Smooth muscle cell (in vitro differentiated cells): ENCODE measurements around the gene DGKG. TPM values are rescaled to one million over a fixed set of nuclear protein-coding genes. Genes with fewer than 3 reads are reported as not detected.

Experiments
- DNase-seq: peaks from one replicate; lab custom pipeline; 2025; ENCODE audit not compliant: unreplicated experiment; lab: John Stamatoyannopoulos, UW
- H2AFZ ChIP-seq: fragments of 200-600 bp; sonication (generic); 2 replicates; pipeline ENCODE4 v1.6.0; 2016; ENCODE audit warnings: antibody characterized with exemption, low read depth, mild to moderate bottlenecking
- H3F3A ChIP-seq: fragments of 200-600 bp; sonication (generic); 2 replicates; pipeline ENCODE4 v1.6.0; 2017; ENCODE audit warnings: antibody characterized with exemption, low read depth
- H3K27ac ChIP-seq: fragments of 200-600 bp; sonication (generic); 2 replicates; pipeline ENCODE4 v1.5.1; 2016; ENCODE audit warnings: low read depth, mild to moderate bottlenecking
- H3K27me3 ChIP-seq: fragments of 200-600 bp; sonication (generic); 2 replicates; pipeline ENCODE4 v1.6.1; 2016; ENCODE audit warnings: low read depth, mild to moderate bottlenecking
- H3K36me3 ChIP-seq: fragments of 200-600 bp; sonication (generic); 2 replicates; pipeline ENCODE4 v1.5.1; 2016; ENCODE audit warnings: low read depth
- H3K4me1 ChIP-seq: fragments of 200-600 bp; sonication (generic); 2 replicates; pipeline ENCODE4 v1.5.1; 2016; ENCODE audit warnings: low read depth
- H3K4me2 ChIP-seq: fragments of 200-600 bp; sonication (generic); 2 replicates; pipeline ENCODE4 v1.6.0; 2016; ENCODE audit warnings: mild to moderate bottlenecking
- H3K4me3 ChIP-seq: fragments of 200-600 bp; sonication (generic); 2 replicates; pipeline ENCODE4 v1.5.1; 2016; ENCODE audit warnings: mild to moderate bottlenecking
- H3K79me2 ChIP-seq: fragments of 200-600 bp; sonication (generic); 2 replicates; pipeline ENCODE4 v1.6.0; 2016; ENCODE audit warnings: low read depth, mild to moderate bottlenecking
- H3K9ac ChIP-seq: fragments of 200-600 bp; sonication (generic); 2 replicates; pipeline ENCODE4 v1.6.0; 2016; ENCODE audit warnings: low read depth
- H3K9me3 ChIP-seq: fragments of 200-600 bp; sonication (generic); replicated peaks from 2 replicates; pipeline ENCODE4 v1.5.1; 2016; ENCODE audit warnings: low read depth
- H4K20me1 ChIP-seq: fragments of 200-600 bp; sonication (generic); 2 replicates; pipeline ENCODE4 v1.6.0; 2016; ENCODE audit warnings: low read depth
- CTCF ChIP-seq: fragments of 200-600 bp; sonication (generic); IDR thresholded peaks from 2 replicates; pipeline ENCODE4 v1.5.1; 2017; ENCODE audit warnings: borderline replicate concordance, mild to moderate bottlenecking, antibody characterized with exemption; ENCODE audit not compliant: insufficient read depth, poor library complexity, severe bottlenecking
- WGBS: methylation state at CpG from one replicate; pipeline ENCODE4 v1.1.7; 2016; ENCODE audit warnings: low lambda C conversion rate; 5-methylcytosine and 5-hydroxymethylcytosine counted together
- polyA plus RNA-seq: library from polyadenylated mRNA; unstranded; fragments of >200 nt; fragmentation: Nextera tagmentation; extraction: Ambion mirVana; gene quantifications from 2 replicates; pipeline ENCODE4 v1.2.1, GENCODE V29; 2016
- total RNA-seq: library from RNA; depleted of rRNA; stranded (reverse); fragments of >200 nt; gene quantifications from 2 replicates; pipeline ENCODE4 v1.2.3, GENCODE V29; 2014

The DGKG gene
- total and polyA plus RNA-seq, 2 experiments from 2014 or later = 0.64 TPM; not detected in 1

GRCh38 chr3:186267758-186268157, 94.3 kb downstream of the DGKG start:
- H3F3A ChIP-seq = no peaks in the 10 kb centered on the region
- no peak for TF ChIP-seq CTCF
- no peaks in the 10 kb centered on the region for H3K4me1 ChIP-seq
- H3K27ac ChIP-seq = no peak overlapping the region
- no peaks in the 10 kb centered on the region for H3K36me3 ChIP-seq
- no peaks in the 10 kb centered on the region for H4K20me1 ChIP-seq
- H2AFZ ChIP-seq = no peak overlapping the region
- no peaks in the 10 kb centered on the region for H3K9me3 ChIP-seq
- H3K4me3 ChIP-seq = no peak overlapping the region
- DNase-seq = no peak
- H3K9ac ChIP-seq = no peak overlapping the region
- no peaks in the 10 kb centered on the region for H3K27me3 ChIP-seq
- WGBS = 92% methylated on average over 6 of the region's 6 CpGs
- no peak overlapping the region for H3K4me2 ChIP-seq
- no peaks in the 10 kb centered on the region for H3K79me2 ChIP-seq

GRCh38 chr3:186264608-186265400, 97.2 kb downstream of the DGKG start:
- no peak for DNase-seq
- 84% methylated on average over 9 of the region's 9 CpGs for WGBS
- no peak overlapping the region for H3K9ac ChIP-seq

GRCh38 chr3:186261638-186262037, 100.4 kb downstream of the DGKG start:
- no peak for DNase-seq
- peak; percentile 24 for TF ChIP-seq CTCF
- no peak overlapping the region for H3K9ac ChIP-seq

More at GRCh38 chr3:186264608-186265400, 97.2 kb downstream of the DGKG start:
- no peak overlapping the region for H3K4me2 ChIP-seq
- no peaks in the 10 kb centered on the region for H3K36me3 ChIP-seq
- TF ChIP-seq CTCF = no peak
- H3K4me3 ChIP-seq = no peak overlapping the region
- H3K27ac ChIP-seq = no peak overlapping the region
- H4K20me1 ChIP-seq = no peaks in the 10 kb centered on the region
- H3F3A ChIP-seq = no peaks in the 10 kb centered on the region
- peaks cover under 1% of the 10 kb centered on the region for H3K4me1 ChIP-seq
- no peak overlapping the region for H2AFZ ChIP-seq
- H3K9me3 ChIP-seq = no peaks in the 10 kb centered on the region
- no peaks in the 10 kb centered on the region for H3K27me3 ChIP-seq
- H3K79me2 ChIP-seq = no peaks in the 10 kb centered on the region

GRCh38 chr3:186260726-186261125, 101.3 kb downstream of the DGKG start:
- no peak for TF ChIP-seq CTCF
- H3K9ac ChIP-seq = no peak overlapping the region
- H3K27me3 ChIP-seq = no peaks in the 10 kb centered on the region
- no peaks in the 10 kb centered on the region for H3K79me2 ChIP-seq
- no peak overlapping the region for H3K4me3 ChIP-seq
- 84% methylated on average over 4 of the region's 4 CpGs for WGBS
- no peaks in the 10 kb centered on the region for H3K9me3 ChIP-seq
- no peak overlapping the region for H2AFZ ChIP-seq
- no peak for DNase-seq
- no peaks in the 10 kb centered on the region for H4K20me1 ChIP-seq
- no peaks in the 10 kb centered on the region for H3F3A ChIP-seq
- H3K4me2 ChIP-seq = no peak overlapping the region
- H3K36me3 ChIP-seq = no peaks in the 10 kb centered on the region
- peaks cover 3% of the 10 kb centered on the region for H3K4me1 ChIP-seq
- no peak overlapping the region for H3K27ac ChIP-seq

More at GRCh38 chr3:186261638-186262037, 100.4 kb downstream of the DGKG start:
- Histone ChIP-seq H3K9me3 (no peaks in the 10 kb centered on the region), H3K27me3 (no peaks in the 10 kb centered on the region), H3K36me3 (no peaks in the 10 kb centered on the region), H3K79me2 (no peaks in the 10 kb centered on the region), H3K27ac (no peak overlapping the region), H3K4me3 (no peak overlapping the region), H2AFZ (no peak overlapping the region), H3F3A (no peaks in the 10 kb centered on the region), H3K4me1 (peaks cover 3% of the 10 kb centered on the region), H3K4me2 (no peak overlapping the region), H4K20me1 (no peaks in the 10 kb centered on the region)
- WGBS = 50% methylated on average over 9 of the region's 9 CpGs
